Progenitor cell of endocrine pancreas (in vitro differentiated cells): ENCODE data around the gene GPC3. TPM values are rescaled to one million over a fixed set of nuclear protein-coding genes. Genes with fewer than 3 reads are reported as not detected.

Experiments
- DNase-seq: peaks from one replicate; pipeline ENCODE4 v3.0.0; 2021; ENCODE audit warnings: low spot score; ENCODE audit not compliant: unreplicated experiment
- H3K27ac Mint-ChIP-seq: 2 replicates; pipeline ENCODE4 v1.8.0; 2021; ENCODE audit warnings: mild to moderate bottlenecking, moderate library complexity, mixed read lengths
- H3K27me3 Mint-ChIP-seq: 2 replicates; pipeline ENCODE4 v1.8.0; 2021; ENCODE audit warnings: mixed read lengths
- H3K36me3 Mint-ChIP-seq: 2 replicates; pipeline ENCODE4 v1.8.0; 2022; ENCODE audit warnings: mixed read lengths; ENCODE audit not compliant: insufficient read depth
- H3K4me1 Mint-ChIP-seq: 2 replicates; pipeline ENCODE4 v1.8.0; 2021; ENCODE audit warnings: low read depth, mixed read lengths
- H3K4me3 Mint-ChIP-seq: 2 replicates; pipeline ENCODE4 v1.8.0; 2021; ENCODE audit warnings: low read depth, mild to moderate bottlenecking, moderate library complexity, mixed read lengths
- H3K9me3 Mint-ChIP-seq: 2 replicates; pipeline ENCODE4 v1.8.0; 2021; ENCODE audit warnings: low read depth, mixed read lengths
- total RNA-seq: library from RNA; stranded (reverse); gene quantifications from 2 replicates; pipeline ENCODE4 v1.2.1, GENCODE V29; 2021
- TF ChIP-seq, protein P1 (sequence below): fragments of 200-600 bp; sonication (generic); IDR thresholded peaks from one replicate; pipeline ENCODE4 v1.5.0; 2021; ENCODE audit warnings: antibody characterized with exemption, mild to moderate bottlenecking; ENCODE audit not compliant: unreplicated experiment

Gene GPC3
- total RNA-seq, 1 donor from 2014 or later, result 197 TPM

DNA sequence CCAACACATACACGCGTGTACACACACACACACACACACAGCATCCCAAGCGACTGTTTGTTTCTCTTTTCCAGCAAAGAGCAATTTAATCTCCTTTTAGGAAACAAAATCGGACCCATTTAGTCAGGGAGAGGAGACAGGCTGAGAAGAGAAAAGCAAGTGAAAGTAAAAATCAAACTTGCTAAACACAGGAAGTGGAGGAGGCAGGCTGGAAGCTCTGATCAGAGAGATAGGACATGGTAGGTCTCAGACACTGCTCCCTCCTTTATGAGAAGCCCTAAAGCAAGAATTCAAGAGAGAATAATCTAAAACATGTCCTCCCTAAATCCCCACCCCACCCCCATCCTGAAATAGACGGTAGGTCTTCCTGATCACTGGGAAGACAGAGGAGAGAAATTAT, 62.3 kb downstream of the GPC3 start:
- peaks cover 10% of the 10 kb centered on the region for H3K4me1 Mint-ChIP-seq
- H3K9me3 Mint-ChIP-seq, result no peaks in the 10 kb centered on the region
- no peaks in the 10 kb centered on the region for H3K36me3 Mint-ChIP-seq
- TF ChIP-seq, protein P1, sequence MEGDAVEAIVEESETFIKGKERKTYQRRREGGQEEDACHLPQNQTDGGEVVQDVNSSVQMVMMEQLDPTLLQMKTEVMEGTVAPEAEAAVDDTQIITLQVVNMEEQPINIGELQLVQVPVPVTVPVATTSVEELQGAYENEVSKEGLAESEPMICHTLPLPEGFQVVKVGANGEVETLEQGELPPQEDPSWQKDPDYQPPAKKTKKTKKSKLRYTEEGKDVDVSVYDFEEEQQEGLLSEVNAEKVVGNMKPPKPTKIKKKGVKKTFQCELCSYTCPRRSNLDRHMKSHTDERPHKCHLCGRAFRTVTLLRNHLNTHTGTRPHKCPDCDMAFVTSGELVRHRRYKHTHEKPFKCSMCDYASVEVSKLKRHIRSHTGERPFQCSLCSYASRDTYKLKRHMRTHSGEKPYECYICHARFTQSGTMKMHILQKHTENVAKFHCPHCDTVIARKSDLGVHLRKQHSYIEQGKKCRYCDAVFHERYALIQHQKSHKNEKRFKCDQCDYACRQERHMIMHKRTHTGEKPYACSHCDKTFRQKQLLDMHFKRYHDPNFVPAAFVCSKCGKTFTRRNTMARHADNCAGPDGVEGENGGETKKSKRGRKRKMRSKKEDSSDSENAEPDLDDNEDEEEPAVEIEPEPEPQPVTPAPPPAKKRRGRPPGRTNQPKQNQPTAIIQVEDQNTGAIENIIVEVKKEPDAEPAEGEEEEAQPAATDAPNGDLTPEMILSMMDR, result no peak
- H3K4me3 Mint-ChIP-seq, result no peak overlapping the region
- no peaks in the 10 kb centered on the region for H3K27me3 Mint-ChIP-seq
- no peak overlapping the region for H3K27ac Mint-ChIP-seq
- DNase-seq, result no peak

DNA sequence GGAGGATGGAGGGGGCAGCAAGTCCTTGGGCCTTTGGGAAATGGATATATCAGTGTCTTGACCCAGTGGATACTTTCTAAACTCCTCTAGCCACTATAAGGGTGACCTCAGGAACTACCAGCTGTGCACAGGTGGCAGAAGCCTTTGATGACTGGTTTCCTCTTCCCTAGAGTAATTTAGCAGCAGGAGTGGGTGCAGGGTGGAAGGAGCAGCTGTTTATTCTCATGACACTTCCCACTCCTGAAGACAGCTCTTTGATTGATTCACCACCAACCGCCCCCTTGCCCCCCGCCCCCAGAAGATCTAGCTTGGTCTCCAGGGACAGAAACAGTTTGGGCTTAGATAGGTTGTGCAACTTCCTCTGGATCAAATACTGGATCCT, 63.0 kb downstream of the GPC3 start:
- no peak for DNase-seq
- Mint-ChIP-seq H3K4me3 (no peak overlapping the region), H3K27ac (no peak overlapping the region), H3K4me1 (peaks cover 10% of the 10 kb centered on the region), H3K9me3 (peaks cover 1% of the 10 kb centered on the region), H3K27me3 (no peaks in the 10 kb centered on the region), H3K36me3 (no peaks in the 10 kb centered on the region)
- TF ChIP-seq, protein P1, result no peak

DNA sequence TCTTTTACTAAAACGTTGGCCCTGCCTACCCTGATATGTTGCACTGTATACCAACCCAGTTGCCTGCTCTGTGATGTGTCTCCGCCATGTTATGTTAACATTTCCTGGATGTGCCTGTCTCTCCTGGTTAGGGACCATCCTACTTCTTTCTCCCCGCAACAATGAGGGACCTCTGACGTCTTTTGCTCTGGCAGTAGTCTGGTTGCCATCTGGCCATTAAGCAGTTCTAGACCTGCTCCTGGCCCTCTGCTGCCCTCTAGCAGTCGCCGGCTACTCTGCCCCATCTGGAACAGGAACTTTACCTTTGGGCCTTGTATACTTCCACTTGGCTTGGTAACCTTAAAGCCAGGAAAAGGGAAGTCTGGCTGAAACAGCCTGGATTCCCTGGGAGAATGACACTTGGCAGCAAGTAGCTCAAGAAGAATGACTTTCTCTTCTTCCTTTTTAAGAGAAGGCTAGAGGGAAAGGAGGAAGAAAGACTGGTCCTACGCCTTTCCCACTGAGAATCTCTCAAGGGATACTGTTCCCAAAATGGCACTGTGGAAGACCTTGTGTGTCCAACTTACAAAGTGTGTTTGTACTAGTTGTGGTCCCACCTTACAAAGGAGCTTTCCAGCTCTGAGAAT, 63.5 kb downstream of the GPC3 start:
- H3K36me3 Mint-ChIP-seq, result no peaks in the 10 kb centered on the region
- peaks cover 6% of the 10 kb centered on the region for H3K9me3 Mint-ChIP-seq
- peak; percentile 24 for DNase-seq
- peak overlapping the region; percentile 78 for H3K27ac Mint-ChIP-seq
- peaks cover 10% of the 10 kb centered on the region for H3K4me1 Mint-ChIP-seq
- TF ChIP-seq, protein P1, result peak; percentile 65
- H3K27me3 Mint-ChIP-seq, result no peaks in the 10 kb centered on the region
- no peak overlapping the region for H3K4me3 Mint-ChIP-seq

DNA sequence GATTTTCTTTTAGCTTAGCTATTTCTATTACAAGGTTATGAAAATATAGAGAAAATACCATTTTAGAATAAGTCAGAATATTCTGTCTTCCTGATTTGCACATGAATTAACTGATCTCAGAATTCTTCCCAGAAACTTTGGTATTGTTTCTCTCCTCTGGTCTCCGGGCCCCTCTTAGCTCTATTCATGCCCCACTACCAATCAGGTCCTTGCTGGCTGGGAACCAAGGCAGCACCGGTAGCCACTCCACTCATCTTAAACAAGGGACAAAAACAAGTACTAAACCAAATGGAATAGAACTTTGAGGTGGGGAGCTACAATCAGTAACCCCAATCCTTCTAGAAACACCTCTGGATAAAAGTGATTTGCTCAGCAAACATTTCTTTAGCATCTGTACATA, 64.3 kb downstream of the GPC3 start:
- no peaks in the 10 kb centered on the region for H3K27me3 Mint-ChIP-seq
- H3K4me3 Mint-ChIP-seq, result no peak overlapping the region
- H3K36me3 Mint-ChIP-seq, result no peaks in the 10 kb centered on the region
- TF ChIP-seq, protein P1, result no peak
- H3K9me3 Mint-ChIP-seq, result peaks cover 7% of the 10 kb centered on the region
- no peak for DNase-seq
- H3K27ac Mint-ChIP-seq, result no peak overlapping the region
- H3K4me1 Mint-ChIP-seq, result peaks cover 10% of the 10 kb centered on the region

DNA sequence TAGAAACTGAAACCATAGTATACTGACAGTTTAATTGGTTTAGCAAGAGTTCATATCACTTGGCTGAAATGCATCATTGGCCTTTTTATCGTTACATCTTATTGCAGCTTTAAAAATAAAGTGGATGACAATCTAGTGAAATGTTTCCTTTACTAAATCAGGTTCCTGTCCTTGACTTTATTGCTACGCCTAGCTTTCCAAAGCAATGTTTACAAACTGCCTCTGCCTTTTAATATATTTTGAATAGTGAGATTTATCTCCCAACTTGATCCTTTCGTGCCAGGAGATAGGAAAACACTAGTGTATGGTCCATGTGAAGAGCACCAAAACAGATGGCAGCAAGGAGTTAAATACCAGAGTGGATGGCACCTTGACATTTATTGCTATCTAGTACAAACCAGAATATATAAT, 67.0 kb downstream of the GPC3 start:
- Mint-ChIP-seq H3K4me3 (no peak overlapping the region), H3K9me3 (peaks cover 7% of the 10 kb centered on the region), H3K4me1 (peaks cover 16% of the 10 kb centered on the region), H3K27ac (no peak overlapping the region), H3K27me3 (no peaks in the 10 kb centered on the region), H3K36me3 (no peaks in the 10 kb centered on the region)
- TF ChIP-seq, protein P1, result no peak
- DNase-seq, result no peak
